Measurements from ENCODE around the gene MED6. TPM values are rescaled to one million over a fixed set of nuclear protein-coding genes. Genes with fewer than 3 reads are reported as not detected.

Gene MED6
- polyA plus RNA-seq, 1 donor (not counting 4 experiments of a cell fraction or from before 2014, with no cell fraction given) = 52.6 TPM

- Histone ChIP-seq H3K9me3 (ENCODE audit: control insufficient read depth, low read depth, low read length) (no peaks in the 10 kb centered on the region), H3K9me1 (ENCODE audit: control insufficient read depth, extremely low read depth, insufficient read depth, low read length) (no peaks in the 10 kb centered on the region), H3K4me2 (ENCODE audit: control insufficient read depth, extremely low read depth, insufficient read depth, low read depth, low read length) (peak overlapping the region; percentile 77), H3K4me3 (ENCODE audit: control insufficient read depth in 2 of 3, extremely low read depth in 1 of 3, insufficient read depth in 2 of 3, low read depth in 1 of 3, low read length in 3 of 3) (peak overlapping the region; percentile 76 to 91 (median 90)), H3K27ac (ENCODE audit: control insufficient read depth, insufficient read depth, low read length) (no peak overlapping the region), H3K79me2 (ENCODE audit: control insufficient read depth, insufficient read depth, low read length) (peaks cover 52% of the 10 kb centered on the region), H3K36me3 (ENCODE audit: control insufficient read depth in 2 of 2, extremely low read depth in 1 of 2, insufficient read depth in 2 of 2, low read length in 2 of 2) (peaks cover 8 to 9% of the 10 kb centered on the region in 2 experiments), H2AFZ (ENCODE audit: control insufficient read depth, low read length) (no peak overlapping the region), H4K20me1 (ENCODE audit: control insufficient read depth, extremely low read depth, insufficient read depth, low read length) (no peaks in the 10 kb centered on the region), H3K4me1 (ENCODE audit: control insufficient read depth, extremely low read depth, insufficient read depth, low read length) (peaks cover 14% of the 10 kb centered on the region), H3K27me3 (ENCODE audit: control insufficient read depth, extremely low read depth, insufficient read depth, low read length) (no peaks in the 10 kb centered on the region), H3K9ac (ENCODE audit: control insufficient read depth, extremely low read depth, insufficient read depth, low read length) (peak overlapping the region; percentile 92)
- no peak for TF ChIP-seq EZH2 (IDR thresholded peaks at IDR 0.05; ENCODE audit: low read length)
- FAIRE-seq = no peak
- DNase-seq (ENCODE audit: low read depth, low spot score) = no peak
- dilution Hi-C loops (cut with MboI; ENCODE audit: extremely low pct_ligation_motif_present, low sequenced_read_pairs) = no loop called here
These were observed 1.1 kb downstream of the MED6 start for GRCh38 chr14:70599345-70599744.

GRCh38 chr14:70597731-70598130 lies 2.7 kb downstream of the MED6 start:
- no peak overlapping the region for H2AFZ ChIP-seq (ENCODE audit: control insufficient read depth, low read length)
- no peak for TF ChIP-seq CTCF (optimal IDR thresholded peaks at IDR 0.05 in 1 of 3, IDR thresholded peaks at IDR 0.05 in 1 of 3, conservative IDR thresholded peaks at IDR 0.05 in 1 of 3; ENCODE audit: extremely low read depth in 1 of 3, insufficient read depth in 2 of 3, low read length in 3 of 3)
- no peak for TF ChIP-seq EZH2 (IDR thresholded peaks at IDR 0.05; ENCODE audit: low read length)
- peaks cover 14% of the 10 kb centered on the region for H3K4me1 ChIP-seq (ENCODE audit: control insufficient read depth, extremely low read depth, insufficient read depth, low read length)
- H3K9me1 ChIP-seq (ENCODE audit: control insufficient read depth, extremely low read depth, insufficient read depth, low read length) = no peaks in the 10 kb centered on the region
- H3K9me3 ChIP-seq (ENCODE audit: control insufficient read depth, low read depth, low read length) = no peaks in the 10 kb centered on the region
- no peak overlapping the region for H3K4me3 ChIP-seq (ENCODE audit: control insufficient read depth in 2 of 3, extremely low read depth in 1 of 3, insufficient read depth in 2 of 3, low read depth in 1 of 3, low read length in 3 of 3)
- DNase-seq (ENCODE audit: low read depth, low spot score) (no peak), FAIRE-seq (no peak)
- H3K36me3 ChIP-seq (ENCODE audit: control insufficient read depth in 2 of 2, extremely low read depth in 1 of 2, insufficient read depth in 2 of 2, low read length in 2 of 2) = peaks cover 15 to 17% of the 10 kb centered on the region in 2 experiments
- H3K79me2 ChIP-seq (ENCODE audit: control insufficient read depth, insufficient read depth, low read length) = peaks cover 59% of the 10 kb centered on the region
- dilution Hi-C loops (cut with MboI; ENCODE audit: extremely low pct_ligation_motif_present, low sequenced_read_pairs) = no loop called here
- no peak overlapping the region for H3K4me2 ChIP-seq (ENCODE audit: control insufficient read depth, extremely low read depth, insufficient read depth, low read depth, low read length)
- no peak overlapping the region for H3K9ac ChIP-seq (ENCODE audit: control insufficient read depth, extremely low read depth, insufficient read depth, low read length)
- no peak overlapping the region for H3K27ac ChIP-seq (ENCODE audit: control insufficient read depth, insufficient read depth, low read length)
- no peaks in the 10 kb centered on the region for H4K20me1 ChIP-seq (ENCODE audit: control insufficient read depth, extremely low read depth, insufficient read depth, low read length)
- no peaks in the 10 kb centered on the region for H3K27me3 ChIP-seq (ENCODE audit: control insufficient read depth, extremely low read depth, insufficient read depth, low read length)
